Kidney (tissue), 14 donors: ENCODE measurements around the gene PPP1R12A. TPM values are rescaled to one million over a fixed set of nuclear protein-coding genes. Genes with fewer than 3 reads are reported as not detected.
"Not testable (repeated sequence)": the region's sequence is repeated elsewhere in the genome, so short reads cannot be mapped to it uniquely, and the experiment has no call there.

Source experiments
- DNase-seq, 5 donors: peaks; one replicate each; pipeline ENCODE4 v3.0.0-alpha.2; 2013 to 2020
- FAIRE-seq: peaks from 2 replicates; lab custom pipeline; 2012; peaks lifted over from hg19 to GRCh38; lab: Jason Lieb, UNC
- H3K27ac ChIP-seq, 2 donors: one replicate each; pipeline ENCODE4 v1.7.0; 2013; ENCODE audit warnings: low read depth in 2 of 2, low read length in 2 of 2, inconsistent platforms in 1 of 2
- H3K27me3 ChIP-seq: one replicate; pipeline ENCODE4 v1.7.1; 2013; ENCODE audit warnings: low read length, inconsistent platforms; ENCODE audit not compliant: control insufficient read depth, insufficient read depth
- H3K36me3 ChIP-seq, 3 donors: one replicate each; pipeline versions ENCODE4 v1.7.0 to v1.7.1; 2013; ENCODE audit warnings: low read length in 3 of 3, control low read depth in 1 of 3, inconsistent platforms in 1 of 3; ENCODE audit not compliant: insufficient read depth in 3 of 3, control insufficient read depth in 2 of 3
- H3K4me1 ChIP-seq, 3 donors: one replicate each; pipeline versions ENCODE4 v1.7.0 to v1.7.1; 2013; ENCODE audit warnings: low read length in 3 of 3, inconsistent platforms in 1 of 3, low read depth in 1 of 3; ENCODE audit not compliant: control insufficient read depth in 2 of 3, insufficient read depth in 2 of 3
- H3K4me3 ChIP-seq, 3 donors: one replicate each; pipeline versions ENCODE4 v1.7.0 to v1.8.1; 2013; ENCODE audit warnings: low read length in 3 of 3, control low read depth in 1 of 3, inconsistent platforms in 1 of 3
- H3K9ac ChIP-seq, 3 donors: one replicate each; pipeline versions ENCODE4 v1.7.0 to v1.7.1; 2013; ENCODE audit warnings: low read length in 3 of 3, control low read depth in 1 of 3, inconsistent platforms in 1 of 3
- H3K9me3 ChIP-seq, 3 donors: one replicate each; pipeline versions ENCODE4 v1.7.0 to v1.7.1; 2013; ENCODE audit warnings: low read length in 3 of 3, control low read depth in 1 of 3, inconsistent platforms in 1 of 3; ENCODE audit not compliant: control insufficient read depth in 2 of 3, insufficient read depth in 1 of 3
- intact Hi-C: fragments of 100-400 bp; cut with DNase I; formaldehyde crosslinking; loops from one replicate; pipeline ENCODE4 v1.11.1; 2022
- polyA plus RNA-seq: library from polyadenylated mRNA; stranded (reverse); fragments of 350-450 nt; fragmentation: Illumina TruSeq; extraction: RNeasy Lipid Tissue Mini Kit (QIAGEN cat#74804); gene quantifications from one replicate; pipeline ENCODE4 v1.2.3, GENCODE V29; 2014; ENCODE audit warnings: low read depth, low replicate concordance; ENCODE audit not compliant: insufficient read depth
- total RNA-seq: library from RNA; stranded (reverse); fragmentation: NEBNext Ultra II Directional; extraction: Animal tissue kit (Norgen Biotek cat#: 25700); gene quantifications from one replicate; pipeline ENCODE4 v1.2.1, GENCODE V29; 2021
- TF ChIP-seq, protein P1 (sequence below): IDR thresholded peaks from 3 replicates; pipeline ENCODE4 v1.5.1; 2012; ENCODE audit warnings: mild to moderate bottlenecking, moderate library complexity, borderline replicate concordance; ENCODE audit not compliant: insufficient read depth; ENCODE audit errors: extremely low read depth
- donor health status: control.
- donor health status: control.
- donor health status: control.
- donor health status: control.
- donor health status: control.
- donor health status: DM: yes; HTN: yes; CAD: no.
- donor health status: Normal renal cell carcinoma (clear cell type).

Gene PPP1R12A
- total and polyA plus RNA-seq, 2 donors from 2014 or later: 10.3 to 82.5 TPM

DNA sequence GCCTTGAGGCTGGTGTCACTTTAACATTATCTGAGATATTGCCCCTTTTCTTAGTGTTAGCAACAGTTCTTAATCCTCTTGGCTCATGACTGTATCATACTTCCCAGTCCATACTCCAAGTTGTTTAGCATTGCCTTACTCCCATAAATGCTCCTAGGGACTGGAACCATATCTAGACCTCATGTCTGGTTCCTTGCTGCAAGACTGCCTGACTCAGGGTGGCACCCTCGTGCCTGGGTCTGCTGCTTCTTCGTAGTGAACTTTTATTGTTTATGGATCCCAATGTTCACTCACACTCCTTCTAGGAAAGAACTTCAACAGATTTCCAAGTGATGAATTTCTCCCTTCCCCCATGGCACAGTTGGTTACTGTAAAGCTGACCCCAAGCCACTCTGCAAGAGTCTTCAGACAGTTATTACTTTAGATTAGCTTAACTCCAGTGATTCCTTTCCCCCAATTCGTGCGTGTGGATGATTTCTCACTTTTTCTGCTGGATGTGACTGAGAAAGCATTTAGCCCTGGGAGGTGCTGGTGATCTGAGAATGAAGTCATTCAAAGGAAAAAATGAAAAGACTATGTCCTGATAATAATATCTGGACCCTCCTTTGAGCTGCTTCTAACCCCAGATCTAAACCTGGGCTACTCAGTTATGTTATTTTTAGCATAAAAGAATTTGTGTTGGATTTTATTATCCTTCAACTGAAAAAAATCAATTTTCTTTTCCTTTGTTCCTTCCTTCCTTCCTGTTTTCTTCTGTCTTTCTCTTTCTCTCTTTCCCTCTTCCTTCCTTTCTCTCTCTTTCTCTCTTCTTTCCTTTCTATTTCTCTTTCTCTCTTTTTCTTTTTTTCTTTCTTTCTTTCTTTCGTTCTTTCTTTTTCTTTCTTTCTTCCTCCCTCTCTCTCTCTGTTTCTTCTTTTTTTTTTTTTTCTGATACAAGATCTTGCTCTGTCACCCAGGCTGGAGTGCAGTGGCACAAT lies 47.5 kb upstream of the PPP1R12A start:
- Histone ChIP-seq H3K27me3 (no peaks in the 10 kb centered on the region), H3K27ac (no peak overlapping the region), H3K9ac (no peak overlapping the region), H3K36me3 (no peaks in the 10 kb centered on the region), H3K4me1 (no peaks in the 10 kb centered on the region), H3K4me3 (no peak overlapping the region), H3K9me3 (no peaks in the 10 kb centered on the region)
- intact Hi-C loops: no loop called here
- DNase-seq (no peak), FAIRE-seq (no peak)
- TF ChIP-seq, protein P1, sequence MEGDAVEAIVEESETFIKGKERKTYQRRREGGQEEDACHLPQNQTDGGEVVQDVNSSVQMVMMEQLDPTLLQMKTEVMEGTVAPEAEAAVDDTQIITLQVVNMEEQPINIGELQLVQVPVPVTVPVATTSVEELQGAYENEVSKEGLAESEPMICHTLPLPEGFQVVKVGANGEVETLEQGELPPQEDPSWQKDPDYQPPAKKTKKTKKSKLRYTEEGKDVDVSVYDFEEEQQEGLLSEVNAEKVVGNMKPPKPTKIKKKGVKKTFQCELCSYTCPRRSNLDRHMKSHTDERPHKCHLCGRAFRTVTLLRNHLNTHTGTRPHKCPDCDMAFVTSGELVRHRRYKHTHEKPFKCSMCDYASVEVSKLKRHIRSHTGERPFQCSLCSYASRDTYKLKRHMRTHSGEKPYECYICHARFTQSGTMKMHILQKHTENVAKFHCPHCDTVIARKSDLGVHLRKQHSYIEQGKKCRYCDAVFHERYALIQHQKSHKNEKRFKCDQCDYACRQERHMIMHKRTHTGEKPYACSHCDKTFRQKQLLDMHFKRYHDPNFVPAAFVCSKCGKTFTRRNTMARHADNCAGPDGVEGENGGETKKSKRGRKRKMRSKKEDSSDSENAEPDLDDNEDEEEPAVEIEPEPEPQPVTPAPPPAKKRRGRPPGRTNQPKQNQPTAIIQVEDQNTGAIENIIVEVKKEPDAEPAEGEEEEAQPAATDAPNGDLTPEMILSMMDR: no peak

GRCh38 chr12:79978692-79979091 lies 43.8 kb upstream of the PPP1R12A start:
- H3K9ac ChIP-seq: no peak overlapping the region
- no peaks in the 10 kb centered on the region for H3K9me3 ChIP-seq
- H3K4me3 ChIP-seq: no peak overlapping the region
- no peak for FAIRE-seq
- no peaks in the 10 kb centered on the region for H3K27me3 ChIP-seq
- TF ChIP-seq, protein P1: no peak
- no peak for DNase-seq
- no peaks in the 10 kb centered on the region for H3K4me1 ChIP-seq
- intact Hi-C loops: no loop called here
- H3K27ac ChIP-seq: no peak overlapping the region
- no peaks in the 10 kb centered on the region for H3K36me3 ChIP-seq

DNA sequence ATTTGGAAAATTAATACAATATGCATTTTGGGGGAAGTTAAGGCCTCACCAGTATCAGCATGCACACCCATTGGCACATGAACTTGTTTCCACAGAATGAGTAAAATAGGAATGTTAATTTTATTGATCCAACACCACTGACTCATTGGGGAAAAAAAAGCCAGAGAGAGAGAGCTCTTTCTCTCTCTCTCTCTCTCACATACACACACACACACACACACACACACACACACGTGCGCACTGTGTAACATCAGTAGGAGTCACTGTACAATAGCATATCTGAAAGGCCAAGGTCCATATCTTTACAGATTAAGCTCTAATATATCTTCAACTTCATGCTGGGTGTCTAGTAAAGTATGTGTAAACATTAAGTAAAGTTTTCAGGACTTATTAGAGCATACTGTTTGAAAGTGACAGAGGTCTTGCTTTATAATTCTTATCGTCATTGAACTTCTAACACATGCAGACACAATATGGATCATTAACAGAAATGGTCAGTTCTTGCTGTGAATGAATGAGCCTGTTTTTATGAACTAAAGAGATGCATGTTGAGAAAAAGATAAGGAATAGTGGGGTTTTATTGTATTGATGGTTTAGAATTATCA lies 43.1 kb upstream of the PPP1R12A start:
- H3K4me1 ChIP-seq, H3K36me3 ChIP-seq, H3K4me3 ChIP-seq, H3K27ac ChIP-seq, FAIRE-seq, H3K27me3 ChIP-seq, H3K9ac ChIP-seq, DNase-seq, intact Hi-C loops, H3K9me3 ChIP-seq: not testable (repeated sequence)

DNA sequence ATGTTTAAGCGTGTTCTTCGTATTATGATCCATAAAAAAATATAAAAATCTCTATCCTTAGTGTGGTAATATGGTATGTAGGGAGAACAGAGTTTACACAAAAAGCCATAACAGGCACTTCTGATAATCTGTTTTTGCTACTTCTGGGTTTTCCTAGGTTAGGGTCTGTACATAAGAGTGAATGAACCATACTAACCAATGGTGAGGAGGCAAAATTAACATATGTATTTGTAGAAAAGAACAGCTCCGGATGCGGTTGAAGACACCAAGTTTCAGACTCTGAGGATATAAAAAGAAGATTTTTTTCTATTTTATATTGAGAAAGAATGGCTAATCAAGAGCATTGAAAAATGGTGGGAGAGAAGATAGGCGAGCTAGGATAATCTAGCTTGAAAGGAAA lies 40.2 kb upstream of the PPP1R12A start:
- no peak overlapping the region for H3K9ac ChIP-seq
- no peaks in the 10 kb centered on the region for H3K4me1 ChIP-seq
- DNase-seq (no peak), FAIRE-seq (no peak)
- no peak overlapping the region for H3K4me3 ChIP-seq
- no peak overlapping the region for H3K27ac ChIP-seq
- intact Hi-C loops: no loop called here
- TF ChIP-seq, protein P1: no peak
- no peaks in the 10 kb centered on the region for H3K36me3 ChIP-seq
- H3K27me3 ChIP-seq: no peaks in the 10 kb centered on the region
- H3K9me3 ChIP-seq: no peaks in the 10 kb centered on the region
